Activated CD4-positive, CD25-positive, alpha-beta regulatory T cell (primary cell): ENCODE results near the gene BACH2.
"Not testable (repeated sequence)": the region's sequence is repeated elsewhere in the genome, so short reads cannot be mapped to it uniquely, and the experiment has no call there.

Experiments
- DNase-seq, 4 experiments: peaks; one replicate each; lab custom pipeline; 2025; lab: John Stamatoyannopoulos, UW

Gene BACH2

DNA sequence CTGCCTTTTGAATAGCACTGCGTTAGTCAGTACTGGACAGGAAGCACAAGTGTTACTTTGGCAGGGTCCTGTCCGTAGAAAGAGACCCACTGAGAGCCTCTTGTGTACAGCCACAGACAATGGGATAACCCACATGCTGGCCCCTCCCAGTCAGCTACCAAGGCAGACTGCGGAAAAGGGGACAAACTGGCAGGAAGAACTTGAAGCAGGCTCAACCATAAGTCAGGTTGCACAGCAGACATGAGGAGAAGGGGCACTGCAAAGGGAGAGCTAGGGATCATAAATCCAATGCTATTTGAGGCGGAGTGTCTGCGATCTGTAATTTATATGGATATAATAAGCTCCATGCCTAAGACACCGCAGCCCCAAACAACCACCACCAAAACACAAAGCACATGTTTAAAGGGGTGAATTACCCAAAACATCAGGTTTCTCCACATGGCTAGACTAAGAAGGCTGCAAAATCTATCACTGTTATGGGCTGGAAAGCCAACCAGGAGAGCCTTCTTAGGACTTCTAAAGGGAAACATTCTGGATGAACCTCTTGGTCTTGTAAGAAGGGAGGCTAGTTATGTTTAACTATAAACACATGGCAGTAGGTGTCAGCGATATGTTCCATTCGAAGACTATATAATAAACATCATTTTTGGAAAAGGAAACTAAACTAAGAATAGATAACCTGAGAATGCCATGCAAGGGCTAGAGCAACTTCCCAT lies 141.7 kb downstream of the BACH2 start:
- DNase-seq: no peak

DNA sequence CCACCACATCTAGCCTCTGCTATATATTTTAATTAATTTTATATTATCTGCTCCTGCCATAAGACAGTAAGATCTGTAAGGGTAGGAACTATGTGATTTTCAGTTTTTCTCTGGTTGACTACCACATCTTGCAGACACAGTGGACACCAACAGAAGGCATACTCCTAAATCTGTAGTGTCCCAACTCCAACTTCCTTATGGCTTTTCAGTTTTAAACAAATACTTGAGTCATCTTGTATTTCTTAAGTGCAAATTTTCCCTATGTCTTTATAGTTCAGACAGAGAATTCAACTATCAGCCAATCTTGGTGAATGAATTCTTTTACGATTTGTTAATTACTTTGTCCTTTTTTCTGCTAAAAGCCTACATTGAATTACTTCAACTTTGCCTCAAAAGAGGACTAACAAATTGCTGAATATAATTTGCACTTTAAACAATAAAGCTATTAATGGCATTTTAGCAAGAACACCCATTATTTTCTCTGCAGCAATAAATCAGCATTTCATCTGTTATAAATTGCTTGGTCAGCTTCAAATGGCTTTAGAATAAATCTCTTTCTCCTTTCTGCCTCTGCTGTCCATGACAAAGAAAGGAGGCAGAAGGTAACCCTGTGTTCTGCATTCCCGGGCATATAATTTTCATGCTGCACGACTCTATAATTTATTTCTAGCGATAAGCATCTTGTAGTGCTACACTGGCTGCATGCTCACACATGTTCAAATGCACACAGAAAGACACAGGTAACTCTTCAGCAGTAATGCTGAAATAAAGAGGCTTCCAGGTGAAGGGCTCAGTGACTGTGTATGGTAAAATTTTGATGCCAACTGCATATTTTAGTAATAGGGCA lies 144.8 kb downstream of the BACH2 start:
- no peak for DNase-seq

DNA sequence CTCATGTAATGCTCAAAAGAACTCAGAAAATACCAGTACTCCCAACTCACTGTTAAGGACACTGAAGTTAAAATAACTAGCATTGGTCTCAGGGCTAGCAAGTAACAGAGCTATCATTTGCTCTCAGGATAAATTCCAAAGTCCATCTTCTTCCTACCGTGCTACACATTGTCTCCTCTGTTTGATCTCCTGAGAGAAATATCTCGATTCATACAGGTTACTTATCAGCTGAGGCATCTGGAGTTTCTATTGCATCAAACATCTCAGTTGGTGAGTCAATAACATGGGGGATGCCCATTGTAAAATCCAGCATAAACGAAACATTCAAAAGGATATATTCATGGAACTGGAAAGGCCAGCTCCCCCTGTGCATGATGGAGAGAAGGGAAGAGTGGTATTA lies 147.4 kb downstream of the BACH2 start:
- no peak for DNase-seq

DNA sequence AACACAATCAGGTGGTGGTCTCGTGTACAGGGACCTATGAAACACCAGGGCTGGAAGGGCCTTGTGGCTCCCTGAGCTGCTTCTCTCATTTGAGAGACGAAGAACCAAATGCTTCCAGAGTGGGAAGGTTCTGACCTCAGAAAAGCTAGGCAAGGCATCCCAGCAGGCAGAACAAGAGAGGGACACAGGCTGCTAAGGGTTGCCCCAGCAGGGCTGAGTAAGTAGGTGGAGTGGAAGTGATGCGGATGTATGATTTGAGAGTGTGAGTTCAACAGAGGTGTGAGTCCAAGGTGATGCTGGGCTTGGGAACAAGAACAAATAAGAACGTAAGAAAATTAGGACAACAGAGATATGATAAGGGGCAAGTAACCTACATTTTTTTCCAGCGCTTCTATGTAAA lies 147.8 kb downstream of the BACH2 start:
- DNase-seq: no peak

DNA sequence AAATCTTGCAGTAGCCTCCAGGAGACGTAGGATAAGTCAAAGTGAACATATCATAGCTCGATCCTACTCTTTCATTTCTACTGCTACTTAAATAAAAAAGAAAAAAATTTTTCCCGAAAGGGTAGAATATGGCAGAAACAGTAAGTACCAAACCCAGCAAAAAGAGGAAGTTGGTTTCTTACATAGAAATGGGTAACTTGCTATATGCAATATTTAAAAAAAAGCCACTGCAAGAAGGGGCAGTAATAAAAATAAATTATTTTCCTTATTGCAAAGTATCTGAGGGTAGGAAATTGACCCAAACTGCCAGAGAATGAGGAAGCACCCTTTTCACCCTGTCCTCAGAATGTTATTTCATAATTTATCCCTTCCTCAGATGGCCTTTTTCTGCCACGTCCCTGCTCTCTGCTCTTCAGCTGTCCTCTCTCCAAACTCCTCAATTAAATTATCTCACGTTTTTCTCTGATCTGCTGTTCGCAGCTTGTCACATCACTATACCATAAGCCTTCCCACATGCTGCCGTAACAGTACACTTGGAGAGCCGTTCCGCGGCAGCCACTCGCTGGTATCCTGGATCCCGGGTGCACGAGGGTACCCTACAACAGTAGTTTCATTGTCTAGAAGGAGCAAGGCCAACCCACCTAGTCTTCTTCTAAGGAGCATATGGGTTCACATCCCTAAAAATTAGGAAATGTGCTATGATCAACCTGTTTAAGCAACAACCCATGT lies 149.6 kb downstream of the BACH2 start:
- no peak for DNase-seq

DNA sequence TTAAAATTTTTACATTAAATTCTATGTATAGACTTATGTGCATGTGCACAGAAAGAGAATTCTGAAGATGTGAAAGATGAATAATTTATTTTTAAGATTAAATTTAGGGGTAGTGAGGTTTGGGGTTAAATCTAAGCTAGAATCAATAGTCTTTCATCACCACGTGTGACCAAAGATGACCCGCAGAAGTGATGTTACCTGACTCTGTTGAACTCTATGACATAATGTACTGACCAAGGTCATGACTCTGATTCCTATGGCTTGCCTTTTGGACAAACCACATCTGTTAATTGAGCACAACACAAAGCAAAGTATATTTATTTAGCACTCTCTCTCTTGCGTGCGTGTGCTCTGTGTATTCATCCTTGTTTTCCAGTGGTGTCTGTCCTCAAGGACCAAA lies 150.6 kb downstream of the BACH2 start:
- DNase-seq: no peak

DNA sequence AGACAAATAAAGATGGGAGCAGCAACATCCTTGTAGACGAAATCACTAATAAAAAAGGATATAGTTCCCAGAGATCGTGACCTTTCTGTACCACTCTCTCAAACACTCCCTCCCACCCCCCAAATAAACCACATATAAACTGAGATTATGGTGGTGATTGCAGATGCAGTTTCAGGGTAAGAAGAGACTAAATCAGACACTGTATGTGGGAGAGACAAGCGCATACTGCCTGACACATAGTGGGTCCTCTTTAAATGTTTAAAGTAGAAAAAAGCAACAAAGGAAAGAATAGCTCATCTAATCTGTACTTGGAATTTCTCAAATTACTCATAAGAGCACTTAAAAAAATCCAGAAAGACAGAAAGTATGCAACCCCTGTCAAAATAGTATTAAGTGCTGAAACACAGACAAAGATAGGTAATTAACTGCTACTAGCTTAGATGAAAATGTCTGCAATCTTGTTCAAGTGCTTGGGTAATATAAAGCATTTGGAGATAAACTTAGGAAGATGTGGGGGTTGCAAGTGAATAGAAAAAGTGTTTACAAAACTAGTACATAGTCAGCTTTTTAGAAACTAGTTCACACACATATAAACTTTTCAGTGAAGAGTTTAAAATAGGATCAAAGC lies 151.6 kb downstream of the BACH2 start:
- DNase-seq: no peak

DNA sequence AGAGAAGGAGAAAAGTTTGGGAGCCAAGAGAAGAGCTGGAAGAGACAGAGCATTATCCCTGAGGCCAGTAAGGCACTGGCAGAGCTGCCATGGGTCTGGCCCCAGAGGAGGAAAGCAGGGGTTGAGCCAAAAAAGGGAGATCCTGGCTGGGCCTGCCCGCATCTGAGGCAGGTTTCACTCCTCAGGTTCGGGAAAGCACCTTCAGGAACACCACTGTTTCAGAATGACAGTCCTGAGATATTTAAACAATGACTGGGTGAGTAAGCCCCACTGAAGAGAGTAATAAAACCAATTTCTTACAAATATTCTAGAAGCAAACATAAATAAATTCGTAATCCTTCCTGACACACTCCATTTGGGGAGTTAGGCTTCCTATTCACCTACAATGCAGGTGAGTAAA lies 152.2 kb downstream of the BACH2 start:
- no peak for DNase-seq

DNA sequence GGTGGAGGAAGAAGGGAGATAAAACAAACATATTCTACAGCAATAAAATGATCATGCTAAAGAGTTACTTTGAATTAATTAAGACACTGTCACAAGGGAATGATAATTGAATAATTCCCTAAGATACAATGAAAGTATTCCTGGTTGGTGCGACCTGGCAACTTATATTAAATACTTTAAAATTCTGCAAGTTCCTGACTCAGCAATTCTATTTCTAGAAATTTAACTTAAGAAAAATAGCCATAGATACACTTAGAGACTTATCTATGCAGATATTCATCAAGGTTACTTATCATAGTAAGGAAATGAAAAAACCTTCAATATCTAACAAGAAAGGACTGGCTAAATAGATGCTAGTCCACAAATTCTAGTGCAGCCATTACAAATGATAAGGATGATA lies 156.0 kb downstream of the BACH2 start:
- no peak for DNase-seq

DNA sequence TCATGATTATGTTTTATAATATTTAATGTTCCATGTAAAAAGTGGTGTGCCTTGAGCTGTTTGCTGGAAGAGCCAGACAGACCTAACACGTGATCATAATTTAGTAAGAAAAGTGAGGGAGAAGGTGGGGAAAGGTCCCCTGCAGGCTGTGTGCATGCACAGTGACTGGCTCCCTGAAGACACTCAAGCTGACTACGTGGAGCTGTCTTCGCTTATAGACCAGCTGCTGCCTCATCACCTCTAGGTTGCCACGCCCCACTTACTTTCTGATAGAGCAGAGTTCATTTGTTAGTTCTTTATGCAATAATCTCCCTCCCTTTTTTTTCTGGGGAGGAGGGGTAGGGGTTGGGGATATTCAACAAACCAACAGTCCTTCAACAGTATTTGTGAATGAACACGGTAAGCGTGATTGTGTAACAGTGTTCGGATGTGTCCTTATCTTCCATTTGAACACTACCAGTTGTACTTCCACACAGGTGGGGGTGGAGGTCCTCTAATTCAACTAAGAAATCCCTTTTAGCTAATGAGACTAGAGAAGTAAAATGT lies 157.3 kb downstream of the BACH2 start:
- no peak for DNase-seq

DNA sequence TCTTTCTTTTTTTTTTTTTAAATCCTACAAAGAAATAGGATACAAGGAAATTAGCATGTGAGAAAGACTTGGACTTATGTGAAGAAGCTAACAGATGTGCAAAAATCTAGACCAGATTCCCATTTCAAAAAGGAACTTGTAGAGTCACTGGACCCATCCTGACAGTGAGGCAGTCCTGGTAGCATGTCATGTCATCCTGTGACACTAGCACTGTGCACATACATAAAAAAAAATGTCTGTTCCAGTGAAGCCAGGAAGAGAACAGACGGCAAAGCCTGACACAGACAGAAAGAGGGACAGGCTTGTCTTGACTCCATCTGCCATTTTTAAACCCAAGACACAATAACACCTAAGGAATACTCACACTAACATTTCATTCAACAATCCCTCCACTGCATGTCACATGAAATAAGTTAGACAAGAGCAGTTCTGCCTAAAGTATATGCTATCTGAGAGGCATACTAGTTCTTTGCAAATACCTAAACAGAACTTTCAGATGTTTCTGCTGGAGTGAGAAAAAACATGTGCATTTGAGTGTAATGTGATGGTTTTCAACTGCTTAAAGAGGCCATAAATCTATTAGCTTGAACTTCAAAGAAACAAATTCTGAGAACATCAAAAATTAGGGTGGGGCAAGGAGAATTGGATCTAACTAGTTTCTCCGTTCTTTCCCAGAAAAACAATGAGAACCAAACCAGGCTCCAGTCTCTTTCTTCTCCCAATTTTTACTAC lies 159.6 kb downstream of the BACH2 start:
- DNase-seq: no peak

DNA sequence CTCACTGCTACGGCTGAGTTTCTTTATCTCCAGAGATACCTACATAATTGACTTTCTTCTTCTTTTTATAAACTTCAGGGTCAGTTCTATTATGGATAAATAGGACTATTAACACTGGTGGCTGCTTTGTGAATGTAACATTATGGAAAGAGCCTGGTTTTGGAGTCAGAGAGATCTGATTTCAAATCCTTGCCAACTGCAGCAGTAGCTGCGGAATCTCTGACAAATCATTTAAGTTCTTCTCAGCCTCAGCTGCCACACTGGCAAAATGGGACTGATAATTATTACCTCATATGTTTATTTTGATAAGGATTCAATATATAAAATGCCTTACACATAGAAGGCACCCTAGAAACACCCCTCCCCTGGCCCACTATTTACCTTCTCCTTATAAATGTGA lies 160.5 kb downstream of the BACH2 start:
- no peak for DNase-seq

DNA sequence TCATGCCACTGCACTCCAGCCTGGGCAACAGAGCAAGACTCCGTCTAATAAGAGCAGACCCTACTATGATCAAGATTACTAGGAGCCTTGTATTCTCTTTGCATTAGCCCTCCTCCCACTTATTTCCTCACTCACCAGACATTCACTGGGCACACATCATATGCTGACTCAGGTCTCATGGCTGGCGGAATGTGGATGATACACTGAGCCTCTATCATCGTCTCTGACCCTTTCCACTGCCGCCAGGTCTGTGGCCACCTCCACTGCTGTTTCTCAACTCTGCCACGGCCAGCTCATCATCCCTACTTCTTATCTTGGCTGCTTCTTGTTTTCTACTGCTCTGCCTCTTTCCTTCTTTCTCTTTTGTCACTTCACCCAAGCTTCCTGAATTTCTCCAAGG lies 161.0 kb downstream of the BACH2 start:
- DNase-seq: no peak

DNA sequence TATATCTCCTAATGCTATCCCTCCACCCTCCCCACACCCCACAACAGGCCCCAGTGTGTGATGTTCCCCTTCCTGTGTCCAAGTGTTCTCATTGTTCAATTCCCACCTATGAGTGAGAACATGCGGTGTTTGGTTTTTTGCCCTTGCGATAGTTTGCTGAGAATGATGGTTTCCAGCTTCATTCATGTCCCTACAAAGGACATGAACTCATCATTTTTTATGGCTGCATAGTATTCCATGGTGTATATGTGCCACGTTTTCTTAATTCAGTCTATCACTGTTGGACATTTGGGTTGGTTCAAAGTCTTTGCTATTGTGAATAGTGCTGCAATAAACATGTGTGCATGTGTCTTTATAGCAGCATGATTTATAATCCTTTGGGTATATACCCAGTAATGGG lies 163.0 kb downstream of the BACH2 start:
- DNase-seq: not testable (repeated sequence)

DNA sequence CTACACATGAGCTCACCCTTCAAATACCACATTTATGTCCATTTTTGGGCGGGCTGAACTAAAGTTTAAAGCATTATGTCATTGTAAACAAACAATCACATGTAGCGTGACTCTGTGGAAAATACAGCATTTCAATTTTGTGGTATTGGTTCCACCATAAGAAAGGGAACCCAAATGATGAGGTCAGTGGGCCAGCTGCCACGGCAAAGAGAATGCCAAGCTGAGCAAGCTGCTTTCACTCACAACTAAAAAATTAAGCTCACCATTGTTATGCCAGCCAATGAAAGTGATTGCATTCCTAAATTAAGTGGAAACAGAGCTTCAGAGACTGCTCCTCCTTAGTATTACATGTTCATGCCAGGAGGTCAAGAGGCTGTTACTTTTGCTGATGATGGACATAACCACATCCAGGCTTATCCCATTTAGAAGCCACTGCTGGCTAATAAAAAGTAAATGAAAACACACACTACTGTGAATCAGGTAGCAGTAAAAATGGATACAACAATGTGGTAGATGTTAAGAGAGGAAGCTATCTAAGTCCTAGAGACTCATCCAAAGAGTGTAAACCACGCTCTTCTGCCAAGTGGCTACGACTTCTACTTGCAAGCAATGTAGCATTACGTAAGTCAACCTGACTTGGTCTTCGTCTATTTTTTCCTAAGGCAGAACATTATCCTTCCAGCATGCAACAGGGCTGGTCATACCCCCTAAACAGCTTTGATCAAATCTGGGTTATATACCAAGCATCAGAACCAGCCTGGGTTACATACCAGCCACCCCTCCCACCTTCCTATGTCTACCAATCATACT lies 164.8 kb downstream of the BACH2 start:
- DNase-seq: no peak

DNA sequence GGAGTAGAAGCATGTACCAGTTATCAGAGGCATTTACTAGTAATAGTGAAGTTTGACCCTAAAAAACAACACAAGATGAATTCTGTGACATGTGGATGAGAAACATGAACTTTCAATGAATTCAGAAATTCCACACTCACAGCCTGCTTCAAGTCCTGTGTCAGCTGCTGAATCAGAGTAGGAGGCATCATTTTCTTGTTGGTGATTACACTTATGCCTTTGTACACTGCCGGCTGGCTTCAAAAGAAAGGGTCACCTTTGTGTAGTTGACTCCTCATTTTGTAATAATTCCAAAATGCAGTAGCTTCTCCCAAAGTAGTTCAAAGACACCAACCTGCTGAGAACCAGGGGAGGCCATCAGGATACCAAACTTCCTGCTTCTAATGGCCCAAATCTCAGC lies 165.5 kb downstream of the BACH2 start:
- no peak for DNase-seq

DNA sequence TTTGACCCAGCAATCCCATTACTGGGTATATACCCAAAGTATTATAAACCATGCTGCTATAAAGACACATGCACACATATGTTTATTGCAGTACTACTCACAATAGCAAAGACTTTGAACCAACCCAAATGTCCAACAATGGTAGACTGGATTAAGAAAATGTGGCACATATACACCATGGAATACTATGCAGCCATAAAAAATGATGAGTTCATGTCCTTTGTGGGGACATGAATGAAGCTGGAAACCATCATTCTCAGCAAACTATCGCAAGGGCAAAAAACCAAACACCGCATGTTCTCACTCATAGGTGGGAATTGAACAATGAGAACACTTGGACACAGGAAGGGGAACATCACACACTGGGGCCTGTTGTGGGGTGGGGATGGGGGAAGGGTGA lies 168.0 kb downstream of the BACH2 start:
- not testable (repeated sequence) for DNase-seq

DNA sequence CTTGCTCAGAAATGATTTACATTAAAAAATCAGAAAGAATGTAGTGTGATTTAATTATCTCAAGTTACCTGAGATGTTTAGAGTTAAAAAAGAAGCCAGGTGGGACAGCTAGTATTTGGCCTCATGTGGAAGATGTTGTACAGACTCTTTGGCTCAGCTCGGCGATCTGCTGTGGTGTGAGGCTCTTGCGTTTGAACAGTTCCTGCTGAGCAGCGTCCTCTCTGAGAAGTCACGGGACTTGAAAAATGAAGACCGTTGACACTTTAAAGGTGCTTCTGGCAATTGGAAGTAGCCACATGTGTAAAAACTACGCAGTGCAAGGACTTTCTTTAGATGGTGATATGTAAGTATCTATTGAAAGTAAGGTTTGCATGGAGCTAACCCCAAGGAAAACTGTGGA lies 169.0 kb downstream of the BACH2 start:
- no peak for DNase-seq

DNA sequence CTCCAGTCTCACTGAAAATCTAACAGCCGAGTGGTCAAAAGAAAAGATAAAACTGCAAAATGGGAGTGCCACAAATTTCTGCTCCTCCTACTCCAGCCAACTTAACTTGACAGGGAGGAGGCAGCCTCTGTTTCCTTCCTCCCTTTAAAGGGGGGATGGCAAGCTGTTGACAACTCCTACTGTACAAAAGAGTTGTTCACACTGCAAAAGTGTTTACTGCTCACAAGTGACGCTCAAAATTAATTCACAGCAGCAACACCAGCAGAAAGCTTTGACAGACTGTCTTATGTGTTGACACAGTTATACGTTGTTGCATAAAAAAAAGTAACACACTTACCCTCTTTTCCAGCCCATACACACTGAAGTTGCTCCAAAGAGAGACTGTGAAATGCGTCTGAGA lies 169.8 kb downstream of the BACH2 start:
- no peak for DNase-seq

DNA sequence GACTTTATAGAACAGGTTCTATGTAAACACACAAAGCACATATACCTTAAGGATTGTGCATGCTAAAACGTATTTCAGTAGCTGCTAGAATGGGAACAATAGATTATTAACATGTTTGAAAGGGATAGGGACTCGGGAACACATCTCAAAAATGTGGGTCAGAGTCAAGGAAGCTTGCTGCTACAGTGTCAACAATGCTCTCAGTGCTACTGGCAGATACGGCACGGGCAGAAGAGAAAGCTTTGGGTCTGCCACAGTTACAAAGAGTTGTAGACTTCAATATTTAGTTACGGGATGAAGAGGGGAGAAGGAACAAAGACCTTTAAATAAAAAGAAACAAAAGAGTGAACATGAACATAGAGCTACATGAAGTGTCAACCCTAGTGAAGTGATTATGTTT lies 170.5 kb downstream of the BACH2 start:
- no peak for DNase-seq
